Renal cortical epithelial cell (primary cell): Measurements from ENCODE around the gene ANKS3. TPM values are rescaled to one million over a fixed set of nuclear protein-coding genes. Genes with fewer than 3 reads are reported as not detected.

Experiments
- DNase-seq: peaks from one replicate; pipeline ENCODE4 v3.0.0-alpha.2; 2011; ENCODE audit warnings: low read depth
- total RNA-seq: library from RNA; depleted of rRNA; stranded (reverse); fragments of >200 nt; gene quantifications from 2 replicates; pipeline ENCODE4 v1.2.3, GENCODE V29; 2014

Gene ANKS3
- total RNA-seq, 1 donor from 2014 or later: 34.6 TPM

GRCh38 chr16:4650443-4651074, 83.5 kb downstream of the ANKS3 start:
- peak; percentile 37 for DNase-seq

- no peak for DNase-seq
Observed at GRCh38 chr16:4649744-4650442, 84.2 kb downstream of the ANKS3 start.

- no peak for DNase-seq
Observed at GRCh38 chr16:4648917-4649316, 85.2 kb downstream of the ANKS3 start.

GRCh38 chr16:4647644-4647980, 86.5 kb downstream of the ANKS3 start:
- no peak for DNase-seq

GRCh38 chr16:4646773-4647643, 87.1 kb downstream of the ANKS3 start:
- no peak for DNase-seq

Other genes starting within 250 kb of the ANKS3 start
- gene CDIP1, start 195.5 kb downstream of the ANKS3 start, total RNA-seq: 9.6 and 27.4 TPM in 2 replicates
- 0.10 TPM in 1 of 2 replicates, not detected in the other for gene C16orf96, start 177.9 kb downstream of the ANKS3 start, total RNA-seq
- gene UBALD1, start 119.4 kb downstream of the ANKS3 start, total RNA-seq: 1.2 and 7.4 TPM in 2 replicates
- gene MGRN1, start 109.4 kb downstream of the ANKS3 start, total RNA-seq: 17.9 and 77.4 TPM in 2 replicates
- gene NUDT16L1, start 40.7 kb downstream of the ANKS3 start, total RNA-seq: 30.9 and 49.2 TPM in 2 replicates
- gene DNAAF8, start 266 bp upstream of the ANKS3 start, total RNA-seq: 1.0 and 1.7 TPM in 2 replicates
- 7.3 and 11.4 TPM in 2 replicates for gene ZNF500, start 32.9 kb upstream of the ANKS3 start, total RNA-seq
- not detected in 2 replicates for gene SEPTIN12, start 54.1 kb upstream of the ANKS3 start, total RNA-seq
- gene SMIM22, start 61.1 kb upstream of the ANKS3 start, total RNA-seq: 16.7 TPM in 1 of 2 replicates, not detected in the other
- gene ROGDI, start 68.4 kb upstream of the ANKS3 start, total RNA-seq: 16.3 and 24.5 TPM in 2 replicates
- 57.1 and 106 TPM in 2 replicates for gene GLYR1, start 113.0 kb upstream of the ANKS3 start, total RNA-seq
- gene UBN1, start 113.2 kb upstream of the ANKS3 start, total RNA-seq: 18.2 and 33.1 TPM in 2 replicates
- 17.0 and 35.4 TPM in 2 replicates for gene PPL, start 202.9 kb upstream of the ANKS3 start, total RNA-seq
- gene SEC14L5, start 224.1 kb upstream of the ANKS3 start, total RNA-seq: 0.10 TPM in 1 of 2 replicates, not detected in the other